ENCODE results near the gene CXCR1.
"Not testable (repeated sequence)": the region's sequence is repeated elsewhere in the genome, so short reads cannot be mapped to it uniquely, and the experiment has no call there.

CXCR1 gene

DNA sequence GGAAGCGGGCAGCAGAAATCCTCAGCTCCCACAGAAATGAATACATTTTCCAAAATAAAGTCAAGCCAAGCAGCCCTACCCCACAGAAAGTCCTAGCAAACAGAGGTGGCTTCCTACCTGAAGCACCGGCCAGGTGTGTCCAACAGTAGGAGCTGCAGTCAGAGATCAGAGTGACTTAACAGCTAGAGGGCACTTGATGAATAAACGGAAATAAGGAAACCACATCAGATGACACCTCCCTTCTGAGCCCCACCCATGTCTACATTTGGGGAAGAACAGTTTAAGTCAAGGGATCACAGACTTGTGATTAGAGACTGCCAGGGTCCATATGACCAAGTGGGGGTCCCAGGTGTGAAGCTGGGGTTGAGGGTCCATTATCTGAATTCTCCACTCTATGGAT, at the start of gene CXCR1:
Gene CXCR1 (minus strand): TSS at position 172 of the 400 bp plus-strand sequence. CDS start 1,751 bp downstream, outside the sequence.
- DNase-seq = peak in 1 of 4 experiments; percentile 4

DNA sequence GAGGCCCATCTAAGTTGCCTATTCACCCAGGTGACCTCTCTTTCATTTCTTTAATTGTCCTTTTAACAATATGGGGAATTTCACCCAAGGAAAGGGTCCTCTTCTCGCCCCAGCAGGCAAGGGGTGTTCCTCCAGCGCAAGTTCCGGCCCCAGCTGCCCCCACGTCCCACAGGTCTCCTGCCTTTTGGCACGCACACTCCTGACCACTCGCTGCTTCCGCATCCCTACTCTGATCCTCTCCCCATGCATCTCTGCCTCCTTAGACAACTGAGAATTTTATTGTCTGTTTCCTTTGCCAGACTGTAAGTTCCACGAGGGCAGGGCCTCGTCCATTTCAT, 49.5 kb upstream of the CXCR1 start:
- no peak for DNase-seq

DNA sequence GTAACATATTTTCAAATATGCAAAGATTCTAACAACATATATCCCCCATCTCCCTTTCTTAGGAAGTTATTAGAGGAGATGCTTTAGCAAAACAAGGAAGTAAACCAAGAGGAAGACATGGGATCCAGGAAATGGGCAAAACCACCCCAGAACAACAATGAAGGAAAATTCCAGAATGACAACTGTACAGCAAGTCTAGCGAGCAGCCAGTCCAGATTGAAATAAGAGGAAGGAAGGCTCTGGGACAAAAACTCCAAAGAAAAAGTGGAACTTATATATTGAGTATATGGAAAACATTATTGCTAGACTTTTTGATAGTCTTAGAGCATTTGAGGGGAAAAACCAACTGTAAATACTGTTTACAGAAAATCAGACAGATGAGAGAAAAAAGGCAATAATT, 47.4 kb upstream of the CXCR1 start:
- no peak for DNase-seq

DNA sequence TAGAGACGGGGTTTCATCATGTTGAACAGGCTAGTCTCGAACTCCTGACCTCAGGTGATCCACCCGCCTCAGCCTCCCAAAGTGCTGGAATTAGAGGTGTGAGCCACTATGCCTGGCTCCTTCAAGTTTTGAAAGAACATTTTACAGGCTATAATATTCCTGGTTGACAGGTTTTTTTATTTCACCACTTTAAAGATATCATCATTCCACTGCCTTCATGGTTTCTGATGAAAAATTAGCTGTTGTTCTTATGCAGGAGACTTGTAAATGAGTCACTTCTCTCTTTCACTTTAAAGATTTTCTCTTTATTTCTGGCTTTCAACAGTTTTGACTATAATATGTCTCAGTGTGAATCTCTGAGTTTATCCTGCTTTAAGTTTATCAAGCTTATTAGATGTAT, 42.3 kb upstream of the CXCR1 start:
- DNase-seq = no peak

DNA sequence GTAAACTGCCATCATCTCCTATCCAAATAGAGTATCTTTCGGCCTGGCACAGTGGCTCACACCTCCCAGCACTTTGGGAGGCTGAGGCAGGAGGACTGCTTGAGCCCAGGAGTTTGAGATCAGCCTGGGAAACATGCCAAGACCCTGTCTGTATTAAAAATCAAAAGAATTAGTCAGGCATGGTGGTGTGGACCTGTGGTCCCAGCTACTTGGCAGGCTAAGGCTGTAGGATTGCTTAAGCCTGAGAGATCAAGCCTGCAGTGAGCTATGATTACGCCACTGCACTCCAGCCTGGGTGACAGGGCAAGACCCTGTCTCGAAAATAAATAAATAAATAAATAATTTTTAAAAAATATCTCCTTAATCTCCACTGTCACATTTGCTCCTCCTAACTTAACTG, 35.5 kb upstream of the CXCR1 start:
- DNase-seq = no peak

DNA sequence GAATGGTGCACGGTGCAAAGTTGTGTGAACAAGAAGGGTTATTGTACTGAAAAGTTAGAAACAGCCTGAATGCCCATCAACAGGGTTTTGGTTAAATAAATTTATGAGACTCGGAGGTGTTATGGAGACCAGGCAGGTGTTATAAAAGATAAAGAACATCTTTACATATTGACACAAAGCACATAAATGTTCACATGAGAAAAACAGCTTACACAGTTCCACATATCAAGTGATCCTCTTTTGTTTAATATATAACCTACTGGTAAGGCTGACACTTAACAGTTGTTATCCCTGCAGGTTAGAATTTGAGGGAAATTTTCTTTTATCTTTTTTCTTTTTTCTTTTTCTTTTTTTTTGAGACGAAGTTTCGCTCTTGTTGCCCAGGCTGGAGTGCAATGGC, 30.2 kb upstream of the CXCR1 start:
- DNase-seq = no peak

DNA sequence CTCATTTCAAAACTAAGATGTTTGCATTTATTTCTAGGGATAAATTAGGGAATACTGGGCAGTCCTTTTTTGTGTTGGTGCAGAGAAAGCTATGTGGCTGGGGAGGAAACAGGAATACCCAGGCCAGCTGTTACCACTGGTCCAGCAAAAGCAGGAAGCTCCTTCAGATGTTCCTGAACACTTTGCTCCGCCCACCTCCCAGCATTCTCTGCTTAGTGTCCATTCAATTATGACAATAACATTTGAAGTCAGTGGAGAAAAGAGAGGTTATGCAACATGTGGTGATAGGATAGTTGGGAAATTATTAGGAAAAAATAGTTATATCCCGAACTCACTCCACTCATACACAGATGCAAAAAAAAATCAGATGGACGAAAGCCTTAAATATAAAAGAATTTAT, 28.1 kb upstream of the CXCR1 start:
- DNase-seq = no peak

DNA sequence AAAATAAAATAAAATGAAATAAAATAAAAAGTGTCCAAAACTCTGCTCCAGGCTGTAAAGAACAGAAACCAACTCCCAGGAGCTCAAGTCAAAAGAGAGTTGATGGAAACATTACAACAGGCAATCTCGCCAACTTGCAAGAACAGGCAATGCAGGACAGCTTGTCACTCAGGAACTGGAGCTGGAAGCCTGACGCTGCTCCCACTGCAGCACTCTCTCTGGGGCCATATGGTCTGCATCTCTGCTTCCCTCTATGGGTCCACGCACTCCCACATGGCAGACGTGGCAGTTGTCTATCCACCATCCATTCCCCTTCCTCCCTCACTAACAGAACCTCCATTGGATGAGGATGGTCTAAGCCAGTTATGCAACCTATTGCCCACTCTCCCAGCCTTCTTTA, 26.9 kb upstream of the CXCR1 start:
- no peak for DNase-seq

DNA sequence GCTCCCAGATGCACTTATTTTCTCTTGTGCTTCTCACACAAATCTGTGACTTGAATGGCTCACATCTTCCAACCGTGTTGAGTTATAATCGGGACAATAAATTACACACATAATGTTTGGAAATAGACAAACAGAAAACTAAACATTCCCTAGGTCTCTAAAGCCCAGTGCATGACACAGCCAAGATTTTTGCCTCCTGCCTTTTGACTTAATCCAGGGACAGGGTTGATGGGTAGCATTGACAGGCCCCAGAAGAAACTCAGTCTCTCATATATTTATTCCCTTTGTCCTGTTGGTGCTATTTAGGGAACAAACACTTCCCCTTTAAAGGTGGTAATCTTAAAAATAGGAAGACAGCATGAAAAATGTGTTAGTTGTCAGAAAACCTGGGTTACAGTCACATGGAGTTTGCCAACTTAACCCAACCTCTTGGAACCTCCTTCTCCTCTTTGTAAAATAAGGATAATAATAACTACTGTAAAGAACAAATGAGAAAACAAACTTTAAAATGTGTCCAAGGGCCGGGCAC, 26.2 kb upstream of the CXCR1 start:
- DNase-seq = no peak

DNA sequence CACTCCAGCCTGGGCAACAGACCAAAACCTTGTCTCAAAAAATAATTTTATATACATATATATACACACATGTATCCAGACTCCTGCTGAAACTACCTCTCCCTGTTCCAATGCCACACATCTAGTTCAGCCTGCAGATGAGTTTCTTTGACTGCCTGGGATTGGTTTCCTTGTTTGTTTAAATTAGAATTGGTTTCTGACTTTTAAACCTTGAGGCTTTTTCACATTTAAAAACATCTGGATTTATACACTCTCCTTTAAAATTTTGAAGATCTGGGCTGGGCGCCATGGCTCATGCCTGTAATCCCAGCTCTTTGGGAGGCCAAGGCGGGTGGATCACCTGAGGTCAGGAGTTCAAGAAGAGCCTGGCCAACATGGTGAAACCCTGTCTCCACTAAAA, 21.8 kb upstream of the CXCR1 start:
- DNase-seq = no peak

DNA sequence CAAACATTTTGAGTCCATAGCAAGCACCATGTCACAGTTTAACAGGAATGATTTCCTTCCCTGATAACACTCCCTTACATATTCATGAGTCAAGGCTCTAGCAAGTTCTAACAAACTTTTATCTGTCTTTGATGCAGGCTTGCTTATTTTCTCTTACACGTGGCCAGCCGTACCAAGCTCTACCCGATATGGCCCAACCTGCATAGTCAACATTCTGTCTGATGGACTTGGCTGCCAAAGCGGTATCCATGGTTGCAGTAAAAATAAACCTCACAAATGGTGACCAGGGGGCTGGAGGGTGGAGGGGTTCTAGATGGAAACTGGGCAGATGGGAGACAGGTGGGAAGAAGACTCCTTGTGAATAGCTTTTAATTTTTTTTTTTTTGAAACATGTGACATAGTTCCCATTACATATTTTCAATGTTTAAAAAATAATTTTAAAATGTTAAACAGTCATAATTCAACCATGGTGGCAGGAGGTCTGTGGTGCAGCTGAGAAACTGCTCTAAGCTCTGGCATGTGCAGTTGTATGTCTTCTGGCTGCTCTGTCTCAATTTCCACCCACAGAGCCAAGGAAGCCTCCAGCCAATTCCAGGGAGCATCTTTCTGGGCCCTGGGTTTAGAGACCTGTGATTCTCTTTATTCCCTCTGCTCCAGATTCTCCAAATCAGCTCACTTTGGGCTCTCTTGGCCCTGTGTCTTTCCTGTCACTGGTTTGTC, 20.7 kb upstream of the CXCR1 start:
- DNase-seq = no peak

DNA sequence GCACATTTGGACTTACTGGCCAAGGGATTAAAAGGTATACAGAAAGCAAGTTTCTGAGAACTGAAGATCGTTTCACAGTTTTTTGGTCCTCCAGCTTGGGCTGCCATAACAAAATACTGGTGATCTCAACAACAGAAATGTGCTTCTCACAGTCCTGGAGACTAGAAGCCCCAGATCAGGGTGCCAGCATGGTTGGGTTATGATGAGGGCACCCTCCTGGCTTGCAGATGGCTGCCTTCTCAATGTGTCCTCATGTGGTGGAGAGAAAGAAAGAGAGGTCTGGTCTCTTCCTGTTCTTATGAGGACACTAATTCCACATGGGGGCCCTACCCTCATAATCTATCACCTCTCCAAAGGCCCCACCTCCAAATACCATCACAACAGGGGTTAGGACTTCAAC, 20.1 kb upstream of the CXCR1 start:
- no peak for DNase-seq

DNA sequence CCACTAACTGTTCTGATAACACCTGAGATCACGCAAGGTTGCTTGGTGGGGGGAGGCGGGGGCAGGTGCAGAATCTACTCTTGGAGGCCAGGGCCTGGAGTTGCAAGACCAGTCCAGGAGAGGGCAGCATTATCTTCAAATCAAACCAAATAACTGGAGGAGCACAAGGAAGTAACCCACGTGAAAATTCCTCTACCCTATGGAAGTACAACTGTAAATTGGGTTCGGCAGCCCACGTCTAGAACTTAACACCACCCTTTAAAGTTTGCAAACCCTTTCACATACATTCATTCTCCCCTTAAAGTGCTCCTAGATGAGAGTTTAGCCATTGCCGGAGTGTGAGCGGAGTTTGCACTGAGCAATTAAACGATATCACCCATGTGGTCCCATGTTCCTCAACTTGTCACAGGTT, 19.6 kb upstream of the CXCR1 start:
- DNase-seq = peak; percentile 16 to 49 (median 30)

DNA sequence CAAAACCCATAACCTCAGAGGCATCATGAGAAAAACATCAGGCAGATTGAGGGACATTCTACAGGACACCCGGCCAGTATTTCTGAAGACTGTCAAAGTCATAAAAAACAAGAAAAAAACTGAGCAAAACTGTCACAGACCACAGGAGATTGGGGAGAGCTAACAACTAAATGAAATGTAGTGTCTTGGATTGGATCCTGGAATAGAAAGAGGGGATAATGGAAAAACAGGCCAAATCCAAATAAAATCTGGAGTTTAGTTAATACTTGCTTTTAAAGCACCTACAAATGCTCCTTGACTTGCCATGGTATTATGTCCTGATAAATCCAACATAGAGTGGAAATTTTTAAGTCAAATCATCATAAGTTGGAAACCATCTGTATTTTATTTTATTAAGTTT, 17.6 kb upstream of the CXCR1 start:
- DNase-seq = no peak

DNA sequence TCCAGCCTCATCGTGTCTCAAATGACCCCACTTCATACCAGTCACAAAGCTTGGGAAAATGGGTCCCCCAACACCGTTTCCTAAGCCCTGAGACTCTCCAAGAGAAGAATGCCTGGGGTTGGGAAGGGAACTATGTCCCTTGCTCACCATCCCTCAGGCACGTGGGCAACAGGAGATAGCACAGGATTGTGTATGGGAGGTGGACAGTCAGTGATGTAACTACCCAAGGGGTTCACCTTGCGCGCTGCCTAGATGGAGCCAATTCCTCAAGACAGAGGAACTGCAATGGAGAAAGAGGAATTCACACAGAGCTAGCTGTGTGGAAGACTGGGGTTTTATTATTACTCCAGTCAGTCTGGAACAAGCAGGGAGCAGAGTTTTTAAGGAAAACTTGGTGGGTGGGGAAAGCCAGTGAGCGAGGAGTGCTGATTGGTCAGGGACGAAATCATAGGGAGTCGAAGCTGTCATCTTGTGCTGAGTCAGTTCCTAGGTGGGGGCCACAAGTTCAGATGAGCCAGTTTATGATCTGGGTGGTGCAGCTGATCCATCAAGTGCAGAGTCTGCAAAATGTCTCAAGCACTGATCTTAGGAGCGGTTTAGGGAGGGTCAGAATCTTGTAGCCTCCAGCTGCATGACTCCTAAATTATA, 13.8 kb upstream of the CXCR1 start:
- DNase-seq = no peak

DNA sequence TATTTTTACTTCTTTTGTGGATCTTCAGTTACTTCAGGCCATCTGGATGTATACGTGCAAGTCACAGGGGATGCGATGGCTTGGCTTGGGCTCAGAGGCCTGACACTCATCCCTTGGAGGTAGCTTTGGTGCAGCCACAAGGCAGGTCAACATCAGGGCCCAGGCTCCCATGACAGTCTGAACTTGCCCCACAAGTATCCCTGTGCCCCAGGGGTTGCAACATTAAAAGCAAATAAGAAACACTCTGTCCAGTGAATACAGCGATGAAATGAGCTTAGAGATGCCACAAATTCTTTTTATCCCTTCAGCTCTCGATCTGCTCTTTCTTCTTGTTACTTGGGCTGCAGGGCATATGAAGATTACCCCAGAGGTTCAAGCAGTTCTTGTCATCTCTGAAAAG, 13.0 kb upstream of the CXCR1 start:
- DNase-seq = no peak

DNA sequence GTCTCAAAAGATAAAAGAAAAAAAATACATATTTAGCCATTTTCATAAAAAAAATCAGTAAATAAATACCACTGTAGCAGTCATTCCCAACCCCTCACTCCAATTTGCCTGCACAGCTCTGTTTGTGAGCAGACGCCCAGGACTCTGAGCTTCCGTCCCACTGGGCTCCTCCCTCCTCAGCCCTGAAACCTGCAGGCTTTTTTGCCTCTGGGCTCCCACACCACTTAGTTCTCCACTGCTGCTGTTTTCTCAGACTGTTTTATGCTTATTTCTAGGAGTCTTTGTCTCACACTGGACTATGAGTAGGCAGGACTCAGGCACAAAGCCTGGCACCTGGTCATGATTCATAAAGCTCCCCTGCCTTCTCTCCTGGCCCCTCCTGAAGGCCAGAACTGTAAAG, 6.1 kb upstream of the CXCR1 start:
- DNase-seq = no peak

DNA sequence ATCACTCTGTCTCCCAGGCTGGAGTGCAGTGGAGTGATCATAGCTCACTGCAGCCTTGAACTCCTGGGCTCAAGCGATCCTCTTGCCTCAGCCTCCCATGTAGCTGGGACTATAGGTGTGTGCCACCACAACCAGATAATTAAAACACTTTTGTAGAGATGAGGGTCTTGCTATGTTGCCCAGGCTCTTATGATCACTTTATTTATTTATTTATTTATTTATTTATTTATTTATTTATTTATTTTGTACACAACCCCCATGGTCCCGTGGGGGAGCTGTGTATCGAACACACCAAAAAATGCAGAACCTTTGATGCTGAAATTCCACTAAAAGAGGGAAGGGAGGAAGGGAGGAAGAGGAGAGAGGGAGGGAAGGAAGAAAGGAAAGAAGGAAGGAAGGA, 5.0 kb upstream of the CXCR1 start:
- DNase-seq = not testable (repeated sequence)

DNA sequence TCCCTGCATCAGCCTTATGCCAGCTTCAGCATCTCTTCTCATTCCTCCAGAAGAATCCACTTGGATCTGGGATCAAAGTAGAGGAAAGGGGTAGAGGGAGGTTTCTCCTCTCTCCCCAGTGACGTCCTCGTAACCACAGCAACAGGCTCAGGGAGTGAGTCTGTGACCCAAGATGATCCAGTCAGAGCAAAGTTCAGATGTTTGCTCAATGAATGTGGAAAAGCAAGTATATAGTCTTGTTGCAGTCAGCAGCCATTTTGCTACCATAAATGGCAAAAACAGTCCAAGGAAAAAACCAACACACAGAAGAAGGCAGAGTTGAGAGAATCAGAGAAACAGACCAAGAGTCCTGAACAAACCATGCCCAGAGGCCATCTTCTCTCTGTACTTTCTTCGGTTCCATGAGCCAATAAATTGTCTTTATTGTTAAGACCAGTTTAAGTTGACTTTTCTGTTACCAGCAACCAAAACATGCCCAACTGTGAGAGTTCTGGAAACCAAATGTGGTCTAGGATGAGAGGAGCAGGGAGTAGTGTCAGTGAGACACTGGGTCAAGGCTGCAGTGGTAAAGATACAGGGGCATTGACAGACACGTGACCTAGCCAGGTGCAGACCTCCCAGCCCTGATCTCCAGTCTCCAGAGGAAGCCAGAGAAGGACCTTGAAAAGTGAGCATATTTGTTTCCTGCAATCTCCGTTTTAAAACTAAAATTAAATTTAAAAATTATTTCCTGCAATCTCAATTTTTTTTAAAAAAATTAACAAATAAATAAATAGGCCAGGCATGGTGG, 3.2 kb upstream of the CXCR1 start:
- no peak for DNase-seq

DNA sequence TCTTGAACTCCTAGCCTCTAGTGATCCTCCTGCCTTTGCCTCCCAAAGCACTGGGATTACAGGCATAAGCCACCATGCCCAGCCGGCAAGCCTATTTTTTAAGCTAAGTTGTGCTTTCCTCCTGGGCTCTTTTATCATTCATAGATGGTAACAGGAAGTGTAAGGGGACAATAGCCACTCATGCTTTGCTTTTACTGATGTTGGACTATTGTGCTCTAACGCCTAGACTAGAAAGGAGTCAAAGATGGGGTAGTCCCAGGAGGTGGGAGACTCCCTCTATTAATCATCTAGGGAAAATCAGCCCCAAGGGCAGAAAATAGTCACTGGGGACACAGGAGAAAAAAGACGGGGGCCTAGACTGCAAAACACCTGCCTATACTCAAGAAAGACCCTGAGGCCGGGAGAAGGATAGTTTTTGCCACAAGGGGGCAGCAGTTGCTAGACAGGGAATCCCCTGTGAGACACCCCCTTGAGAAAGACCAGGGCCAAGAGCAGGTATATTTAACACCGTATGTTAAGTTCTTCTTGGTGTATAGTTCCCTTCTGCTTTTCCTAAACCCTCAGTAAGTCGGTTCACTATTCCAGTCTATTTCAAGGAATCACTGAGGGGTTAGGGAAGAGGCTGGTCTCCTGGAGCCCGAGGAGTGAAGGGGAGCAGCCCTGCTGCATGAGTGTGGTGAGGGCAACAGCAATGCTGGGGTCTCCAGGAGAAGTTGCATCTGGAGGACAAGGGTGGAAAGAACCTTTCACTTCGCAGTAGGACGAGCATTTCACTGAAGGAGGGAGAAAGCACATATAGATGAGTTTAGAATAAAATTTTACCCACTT, 2.1 kb upstream of the CXCR1 start:
- peak; percentile 31 to 54 (median 39) for DNase-seq

DNA sequence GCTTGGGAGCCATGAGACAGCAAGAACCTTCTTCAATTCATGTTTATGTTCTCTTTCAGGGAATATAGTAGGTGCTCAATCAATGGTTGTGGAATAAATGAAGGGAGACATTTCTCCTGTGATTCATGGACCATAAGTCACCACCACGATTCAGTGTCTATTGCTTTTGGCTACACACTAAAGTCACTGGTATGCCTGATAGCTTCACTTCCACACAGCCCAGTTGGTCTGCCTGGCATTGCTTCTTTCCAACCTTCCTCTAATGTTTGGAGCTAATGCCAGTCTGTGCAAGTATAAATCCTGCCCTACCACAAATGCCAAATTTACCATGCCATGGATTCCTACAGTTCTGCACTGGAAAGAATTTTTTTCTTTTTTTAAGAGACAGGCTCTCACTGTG, 1.3 kb upstream of the CXCR1 start:
- DNase-seq = no peak

DNA sequence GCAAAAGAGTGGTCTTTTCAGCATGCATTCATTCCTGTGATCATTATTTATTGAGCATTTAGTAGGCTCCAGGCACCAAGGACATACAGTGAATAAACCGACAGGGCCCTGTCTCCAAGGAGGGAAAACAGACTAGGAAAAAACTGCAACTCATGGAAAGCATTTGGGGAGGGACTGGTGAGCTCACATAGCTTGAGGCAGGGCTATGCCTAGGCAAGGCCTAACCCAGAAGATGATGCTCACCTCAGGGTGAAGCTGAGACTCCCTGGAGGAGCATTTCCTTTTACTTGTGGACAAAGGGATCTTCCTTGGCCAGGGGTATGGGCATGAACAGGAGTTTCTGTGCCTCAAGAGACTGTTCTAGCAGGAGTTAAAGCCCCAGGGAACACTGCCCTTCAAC, 3.9 kb downstream of the CXCR1 start:
- DNase-seq = no peak

DNA sequence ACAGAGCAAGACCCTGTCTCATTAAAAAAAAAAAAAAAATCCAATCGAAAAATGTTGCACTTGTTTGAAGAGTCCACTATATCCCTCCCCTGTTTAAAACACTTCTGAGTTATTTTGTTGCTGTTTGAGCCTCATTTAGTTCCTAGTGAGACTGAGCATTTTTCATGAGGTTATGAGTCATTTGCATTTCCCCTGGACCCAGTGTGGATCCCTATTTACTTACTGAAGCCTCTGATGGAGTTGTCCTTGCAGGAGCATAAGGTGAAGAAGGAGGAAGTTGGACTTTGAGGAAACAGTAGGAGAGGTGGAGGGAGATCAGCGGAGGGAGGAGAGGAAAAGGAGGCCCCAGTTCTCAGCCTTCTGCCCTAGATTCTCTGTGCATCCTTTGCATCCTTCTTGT, 5.1 kb downstream of the CXCR1 start:
- no peak for DNase-seq
